Thyroid gland (tissue), 4 donors: Measurements from ENCODE around the gene CD160.

Source experiments
- CTCF ChIP-seq, 6 experiments: fragments of 200-600 bp in 3 of 6; fragments of 450-650 bp in 3 of 6; sonication (generic) in 3 of 6; IDR thresholded peaks; one replicate each; pipeline ENCODE4 v1.5.1; 2016 to 2019; ENCODE audit warnings: antibody characterized with exemption in 6 of 6, mild to moderate bottlenecking in 2 of 6, inconsistent platforms in 1 of 6, moderate library complexity in 1 of 6
- POLR2A ChIP-seq, 2 donors: fragments of 450-650 bp; IDR thresholded peaks; one replicate each; pipeline ENCODE4 v1.6.1; 2017; ENCODE audit warnings: antibody characterized with exemption in 2 of 2, mild to moderate bottlenecking in 2 of 2, moderate library complexity in 1 of 2

- TF ChIP-seq CTCF (IDR thresholded peaks at IDR 0.05) (no peak), POLR2A (IDR thresholded peaks at IDR 0.05) (no peak)
These were observed at the start of gene CD160 for GRCh38 chr1:145719230-145720079.
